HepG2 (cell line): ENCODE results near the gene RHBDL1. TPM values are rescaled to one million over a fixed set of nuclear protein-coding genes. Genes with fewer than 3 reads are reported as not detected.

ENCODE experiments used
- ATAC-seq: fragments of 200-7000 bp; cut with Tn5 transposase; 3 replicates; pipeline ENCODE4 v1.9.1; 2020; ENCODE audit warnings: mild to moderate bottlenecking, moderate library complexity
- BruUV-seq: library from RNA; stranded (reverse); fragments of 400-500 nt; replicated peaks from 2 replicates; lab custom pipeline; 2021; lab: Mats Ljungman, UMichigan
- CTCF ChIA-PET: fragments of 300-600 bp; formaldehyde crosslinking; extraction: SDS; loops from one replicate; lab custom pipeline; 2021; ENCODE audit warnings: low total read pairs, inconsistent platforms, low intra/inter-chr PET ratio; lab: Yijun Ruan, JAX
- POLR2A ChIA-PET: fragments of 350-600 bp; sonication (Branson Sonifier 250); formaldehyde crosslinking; loops from one replicate; lab custom pipeline; 2020; ENCODE audit warnings: antibody characterized with exemption, inconsistent platforms; lab: Yijun Ruan, JAX
- DNase-seq: peaks from one replicate; pipeline ENCODE4 v3.0.0-alpha.2; 2015; ENCODE audit warnings: low spot score
- FAIRE-seq: peaks from 3 replicates; lab custom pipeline; 2011; peaks lifted over from hg19 to GRCh38; lab: Jason Lieb, UNC
- H2AFZ ChIP-seq: one replicate; pipeline ENCODE4 v1.6.1; 2011; ENCODE audit warnings: low read length, inconsistent platforms
- H3K27ac ChIP-seq: fragments of 300-600 bp; 3 replicates; pipeline ENCODE4 v1.8.0; 2011; ENCODE audit warnings: mixed run types, mild to moderate bottlenecking, mixed read lengths, low read length, inconsistent platforms; ENCODE audit not compliant: insufficient read depth; ENCODE audit errors: extremely low read length
- H3K27me3 ChIP-seq, 2 experiments: fragments of 200-600 bp in 1 of 2; 2 replicates in 1 of 2; 3 replicates in 1 of 2; pipeline versions ENCODE4 v1.6.0 to v1.8.0; 2011; ENCODE audit warnings: low read length in 2 of 2, mild to moderate bottlenecking in 2 of 2, moderate library complexity in 2 of 2, inconsistent platforms in 1 of 2; ENCODE audit not compliant: insufficient read depth in 2 of 2, control insufficient read depth in 1 of 2
- H3K36me3 ChIP-seq, 2 experiments: fragments of 200-600 bp in 1 of 2; replicated peaks in 1 of 2; 2 replicates in 1 of 2; 3 replicates in 1 of 2; pipeline versions ENCODE4 v1.5.1 to v1.8.0; 2011; ENCODE audit warnings: low read length in 2 of 2, inconsistent platforms in 1 of 2; ENCODE audit not compliant: insufficient read depth in 2 of 2, control insufficient read depth in 1 of 2
- H3K4me1 ChIP-seq: 2 replicates; pipeline ENCODE4 v1.5.1; 2012; ENCODE audit warnings: low read length, inconsistent platforms; ENCODE audit not compliant: insufficient read depth
- H3K4me2 ChIP-seq: 2 replicates; pipeline ENCODE4 v1.6.0; 2011; ENCODE audit warnings: low read depth, low read length, inconsistent platforms
- H3K4me3 ChIP-seq, 3 experiments: fragments of 200-600 bp in 1 of 3; sonication (generic), shearing (Covaris generic) in 1 of 3; replicated peaks in 1 of 3; 2 replicates each; pipeline ENCODE4 v1.5.1; 2011 to 2016; ENCODE audit warnings: low read length in 3 of 3, inconsistent platforms in 2 of 3, low read depth in 2 of 3, mild to moderate bottlenecking in 2 of 3, control low read depth in 1 of 3, mixed read lengths in 1 of 3; ENCODE audit not compliant: insufficient read depth in 1 of 3
- H3K79me2 ChIP-seq: one replicate; pipeline ENCODE4 v1.6.1; 2011; ENCODE audit warnings: low read length, inconsistent platforms; ENCODE audit not compliant: insufficient read depth
- H3K9ac ChIP-seq: 2 replicates; pipeline ENCODE4 v1.6.0; 2011; ENCODE audit warnings: mild to moderate bottlenecking, low read depth, low read length, inconsistent platforms; ENCODE audit not compliant: insufficient read depth
- H3K9me3 ChIP-seq: 2 replicates; pipeline ENCODE4 v1.5.1; 2012; ENCODE audit warnings: mild to moderate bottlenecking, low read length
- H4K20me1 ChIP-seq: 2 replicates; pipeline ENCODE4 v1.6.0; 2011; ENCODE audit warnings: inconsistent platforms, mild to moderate bottlenecking, low read length, moderate library complexity; ENCODE audit not compliant: insufficient read depth
- AGO1 ChIP-seq: fragments of 200-400 bp; formaldehyde crosslinking; IDR thresholded peaks from 2 replicates; pipeline ENCODE4 v1.6.1; 2017; ENCODE audit warnings: mild to moderate bottlenecking, low read depth, low read length, moderate library complexity; ENCODE audit not compliant: poor library complexity, severe bottlenecking
- AKAP8 ChIP-seq: sonication (generic); formaldehyde crosslinking; IDR thresholded peaks from 2 replicates; pipeline ENCODE4 v1.5.1; 2020; ENCODE audit warnings: mild to moderate bottlenecking, missing genetic modification reagents
- HNRNPL ChIP-seq: fragments of 200-400 bp; formaldehyde crosslinking; IDR thresholded peaks from 2 replicates; pipeline ENCODE4 v1.6.1; 2017; ENCODE audit warnings: mild to moderate bottlenecking, low read depth, low read length
- KDM5B ChIP-seq: sonication (generic); formaldehyde crosslinking; IDR thresholded peaks from 2 replicates; pipeline ENCODE4 v1.4.0; 2020; ENCODE audit warnings: missing genetic modification reagents, mild to moderate bottlenecking, borderline replicate concordance
- MEIS1 ChIP-seq: sonication (generic); formaldehyde crosslinking; IDR thresholded peaks from 2 replicates; pipeline ENCODE4 v1.9.0; 2021; ENCODE audit warnings: mild to moderate bottlenecking, missing genetic modification reagents, moderate library complexity, borderline replicate concordance
- RFX3 ChIP-seq: IDR thresholded peaks from 2 replicates; pipeline ENCODE4 v1.6.1; 2016; ENCODE audit warnings: missing biosample characterization, missing genetic modification reagents
- TGIF2 ChIP-seq: IDR thresholded peaks from 2 replicates; pipeline ENCODE4 v1.6.1; 2016; ENCODE audit warnings: control low read depth, missing compliant biosample characterization
- THYN1 ChIP-seq: sonication (generic); formaldehyde crosslinking; IDR thresholded peaks from 2 replicates; pipeline ENCODE4 v1.8.1; 2023; ENCODE audit warnings: low read depth, mild to moderate bottlenecking, moderate library complexity, missing genetic modification reagents, borderline replicate concordance
- ZBTB38 ChIP-seq: sonication (generic); formaldehyde crosslinking; IDR thresholded peaks from 2 replicates; pipeline ENCODE4 v1.5.1; 2020; ENCODE audit warnings: mild to moderate bottlenecking, missing genetic modification reagents
- ZSCAN25 ChIP-seq: sonication (generic); formaldehyde crosslinking; IDR thresholded peaks from 2 replicates; pipeline ENCODE4 v1.8.0; 2022; ENCODE audit warnings: mild to moderate bottlenecking, missing genetic modification reagents
- WGBS: methylation state at CpG from one replicate; pipeline ENCODE4 v1.1.6; 2017; ENCODE audit warnings: low lambda C conversion rate; 5-methylcytosine and 5-hydroxymethylcytosine counted together
- in situ Hi-C: cut with HindIII; loops from 2 replicates; pipeline ENCODE4 v1.10.0; 2017; ENCODE audit warnings: low pct_unique_long_range_greater_than_20kb; ENCODE audit not compliant: extremely low pct_ligation_motif_present
- intact Hi-C: fragments of 100-400 bp; cut with micrococcal nuclease; formaldehyde crosslinking; loops from one replicate; pipeline ENCODE4 v1.10.0; 2022; ENCODE audit not compliant: unreplicated experiment
- polyA plus RNA-seq, 8 experiments: library from polyadenylated mRNA; depleted of rRNA in 3 of 8; stranded (reverse) in 7 of 8; unstranded in 1 of 8; fragments of >200 nt; fragmentation: Illumina TruSeq in 4 of 8; extraction: Trizol in 4 of 8; gene quantifications; 2 replicates each; pipeline versions ENCODE4 v1.2.1 to v1.2.3, GENCODE V29; 2011 to 2016; ENCODE audit warnings: low read depth in 4 of 8, missing spikeins in 1 of 8, mixed read lengths in 1 of 8; ENCODE audit not compliant: insufficient read depth in 1 of 8
- total RNA-seq, 5 experiments: library from RNA; depleted of rRNA; stranded (reverse); fragments of >200 nt; fragmentation: Illumina TruSeq; extraction: Trizol; gene quantifications; 2 replicates each; pipeline ENCODE4 v1.2.3, GENCODE V29; 2016; ENCODE audit warnings: low read depth in 1 of 5
- TF ChIP-seq, protein P1 (sequence below): sonication (generic); formaldehyde crosslinking; IDR thresholded peaks from 2 replicates; pipeline ENCODE4 v1.5.1; 2020; ENCODE audit warnings: mild to moderate bottlenecking, missing genetic modification reagents, moderate library complexity
- TF ChIP-seq, protein P2 (sequence below): IDR thresholded peaks from 2 replicates; pipeline ENCODE4 v1.6.1; 2016; ENCODE audit warnings: low read depth, missing genetic modification reagents, missing compliant biosample characterization
- TF ChIP-seq, protein P3 (sequence below): sonication (generic); formaldehyde crosslinking; conservative IDR thresholded peaks from 2 replicates; pipeline ENCODE4 v1.5.0; 2020; ENCODE audit warnings: missing genetic modification reagents

RHBDL1 gene
- total and polyA plus RNA-seq, 2 of the 13 experiments (the other 11 are each of a cell fraction or from before 2014, with no cell fraction given) = 1.8 to 3.8 TPM

DNA sequence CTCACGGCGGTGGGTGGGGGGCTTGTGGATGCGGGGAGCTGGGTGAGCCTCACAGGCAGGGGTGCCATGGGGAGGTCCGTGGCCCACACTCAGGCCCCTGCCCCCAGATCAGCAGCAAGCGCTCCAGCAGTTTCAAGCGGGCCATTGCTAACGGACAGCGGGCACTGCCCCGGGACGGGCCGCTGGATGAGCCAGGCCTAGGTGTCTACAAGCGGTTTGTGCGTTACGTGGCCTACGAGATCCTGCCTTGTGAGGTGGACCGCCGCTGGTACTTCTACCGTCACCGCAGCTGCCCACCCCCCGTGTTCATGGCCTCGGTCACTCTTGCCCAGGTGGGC, 1.1 kb downstream of the RHBDL1 start:
- CTCF ChIA-PET = no interaction called here
- Histone ChIP-seq H3K79me2 (peaks cover 8% of the 10 kb centered on the region), H3K27ac (peak overlapping the region; percentile 60), H2AFZ (no peak overlapping the region), H3K9ac (no peak overlapping the region), H3K36me3 (peaks cover 12 to 22% of the 10 kb centered on the region in 2 experiments; a peak in 4 of 5 replicates), H3K4me2 (peak overlapping the region; percentile 87; the same call in 1 of the 2 replicates), H3K27me3 (no peaks in the 10 kb centered on the region; a peak in 1 of 5 replicates), H3K4me1 (peaks cover 41% of the 10 kb centered on the region), H4K20me1 (0 out of 2 replicates have a peak, but pooled peaks cover 3% of the 10 kb centered on the region), H3K9me3 (no peaks in the 10 kb centered on the region), H3K4me3 (peak overlapping the region in 2 of 3 experiments; percentile 28 to 74; a peak in 2 of 6 replicates)
- ATAC-seq = no peak
- in situ Hi-C loops (no loop called here), intact Hi-C loops (no loop called here)
- DNase-seq = no peak
- 91% methylated on average over 4 of the region's 21 CpGs for WGBS
- BruUV-seq = no TSS peak
- POLR2A ChIA-PET = interaction anchor here (0.8 to 1.9 kb wide), 4 partner anchors 9 to 27 kb away, joined by 3 to 12 read pairs (median 6); partner anchors contain the start of genes RHOT2, WDR24 and WDR90
- FAIRE-seq = no peak
- TF ChIP-seq AGO1 = peak; percentile 21
- TF ChIP-seq HNRNPL = peak; percentile 68; the same call in 1 of the 2 replicates
- TF ChIP-seq, protein P1, sequence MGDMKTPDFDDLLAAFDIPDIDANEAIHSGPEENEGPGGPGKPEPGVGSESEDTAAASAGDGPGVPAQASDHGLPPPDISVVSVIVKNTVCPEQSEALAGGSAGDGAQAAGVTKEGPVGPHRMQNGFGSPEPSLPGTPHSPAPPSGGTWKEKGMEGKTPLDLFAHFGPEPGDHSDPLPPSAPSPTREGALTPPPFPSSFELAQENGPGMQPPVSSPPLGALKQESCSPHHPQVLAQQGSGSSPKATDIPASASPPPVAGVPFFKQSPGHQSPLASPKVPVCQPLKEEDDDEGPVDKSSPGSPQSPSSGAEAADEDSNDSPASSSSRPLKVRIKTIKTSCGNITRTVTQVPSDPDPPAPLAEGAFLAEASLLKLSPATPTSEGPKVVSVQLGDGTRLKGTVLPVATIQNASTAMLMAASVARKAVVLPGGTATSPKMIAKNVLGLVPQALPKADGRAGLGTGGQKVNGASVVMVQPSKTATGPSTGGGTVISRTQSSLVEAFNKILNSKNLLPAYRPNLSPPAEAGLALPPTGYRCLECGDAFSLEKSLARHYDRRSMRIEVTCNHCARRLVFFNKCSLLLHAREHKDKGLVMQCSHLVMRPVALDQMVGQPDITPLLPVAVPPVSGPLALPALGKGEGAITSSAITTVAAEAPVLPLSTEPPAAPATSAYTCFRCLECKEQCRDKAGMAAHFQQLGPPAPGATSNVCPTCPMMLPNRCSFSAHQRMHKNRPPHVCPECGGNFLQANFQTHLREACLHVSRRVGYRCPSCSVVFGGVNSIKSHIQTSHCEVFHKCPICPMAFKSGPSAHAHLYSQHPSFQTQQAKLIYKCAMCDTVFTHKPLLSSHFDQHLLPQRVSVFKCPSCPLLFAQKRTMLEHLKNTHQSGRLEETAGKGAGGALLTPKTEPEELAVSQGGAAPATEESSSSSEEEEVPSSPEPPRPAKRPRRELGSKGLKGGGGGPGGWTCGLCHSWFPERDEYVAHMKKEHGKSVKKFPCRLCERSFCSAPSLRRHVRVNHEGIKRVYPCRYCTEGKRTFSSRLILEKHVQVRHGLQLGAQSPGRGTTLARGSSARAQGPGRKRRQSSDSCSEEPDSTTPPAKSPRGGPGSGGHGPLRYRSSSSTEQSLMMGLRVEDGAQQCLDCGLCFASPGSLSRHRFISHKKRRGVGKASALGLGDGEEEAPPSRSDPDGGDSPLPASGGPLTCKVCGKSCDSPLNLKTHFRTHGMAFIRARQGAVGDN = 0 out of 2 replicates have a peak, but pooled peaks have one; percentile 1
- TF ChIP-seq THYN1 (CRISPR knock-in tag) = no peak
- TF ChIP-seq ZBTB38 (CRISPR knock-in tag) = peak; percentile 11; the same call in 1 of the 2 replicates
- TF ChIP-seq ZSCAN25 (CRISPR knock-in tag) = 0 out of 2 replicates have a peak, but pooled peaks have one; percentile 6
- TF ChIP-seq TGIF2 (CRISPR knock-in tag) = no peak
- TF ChIP-seq MEIS1 (CRISPR knock-in tag) = no peak
- no peak for TF ChIP-seq RFX3 (CRISPR knock-in tag)
- 0 out of 2 replicates have a peak, but pooled peaks have one; percentile 58 for TF ChIP-seq AKAP8 (CRISPR knock-in tag)
- TF ChIP-seq, protein P2, sequence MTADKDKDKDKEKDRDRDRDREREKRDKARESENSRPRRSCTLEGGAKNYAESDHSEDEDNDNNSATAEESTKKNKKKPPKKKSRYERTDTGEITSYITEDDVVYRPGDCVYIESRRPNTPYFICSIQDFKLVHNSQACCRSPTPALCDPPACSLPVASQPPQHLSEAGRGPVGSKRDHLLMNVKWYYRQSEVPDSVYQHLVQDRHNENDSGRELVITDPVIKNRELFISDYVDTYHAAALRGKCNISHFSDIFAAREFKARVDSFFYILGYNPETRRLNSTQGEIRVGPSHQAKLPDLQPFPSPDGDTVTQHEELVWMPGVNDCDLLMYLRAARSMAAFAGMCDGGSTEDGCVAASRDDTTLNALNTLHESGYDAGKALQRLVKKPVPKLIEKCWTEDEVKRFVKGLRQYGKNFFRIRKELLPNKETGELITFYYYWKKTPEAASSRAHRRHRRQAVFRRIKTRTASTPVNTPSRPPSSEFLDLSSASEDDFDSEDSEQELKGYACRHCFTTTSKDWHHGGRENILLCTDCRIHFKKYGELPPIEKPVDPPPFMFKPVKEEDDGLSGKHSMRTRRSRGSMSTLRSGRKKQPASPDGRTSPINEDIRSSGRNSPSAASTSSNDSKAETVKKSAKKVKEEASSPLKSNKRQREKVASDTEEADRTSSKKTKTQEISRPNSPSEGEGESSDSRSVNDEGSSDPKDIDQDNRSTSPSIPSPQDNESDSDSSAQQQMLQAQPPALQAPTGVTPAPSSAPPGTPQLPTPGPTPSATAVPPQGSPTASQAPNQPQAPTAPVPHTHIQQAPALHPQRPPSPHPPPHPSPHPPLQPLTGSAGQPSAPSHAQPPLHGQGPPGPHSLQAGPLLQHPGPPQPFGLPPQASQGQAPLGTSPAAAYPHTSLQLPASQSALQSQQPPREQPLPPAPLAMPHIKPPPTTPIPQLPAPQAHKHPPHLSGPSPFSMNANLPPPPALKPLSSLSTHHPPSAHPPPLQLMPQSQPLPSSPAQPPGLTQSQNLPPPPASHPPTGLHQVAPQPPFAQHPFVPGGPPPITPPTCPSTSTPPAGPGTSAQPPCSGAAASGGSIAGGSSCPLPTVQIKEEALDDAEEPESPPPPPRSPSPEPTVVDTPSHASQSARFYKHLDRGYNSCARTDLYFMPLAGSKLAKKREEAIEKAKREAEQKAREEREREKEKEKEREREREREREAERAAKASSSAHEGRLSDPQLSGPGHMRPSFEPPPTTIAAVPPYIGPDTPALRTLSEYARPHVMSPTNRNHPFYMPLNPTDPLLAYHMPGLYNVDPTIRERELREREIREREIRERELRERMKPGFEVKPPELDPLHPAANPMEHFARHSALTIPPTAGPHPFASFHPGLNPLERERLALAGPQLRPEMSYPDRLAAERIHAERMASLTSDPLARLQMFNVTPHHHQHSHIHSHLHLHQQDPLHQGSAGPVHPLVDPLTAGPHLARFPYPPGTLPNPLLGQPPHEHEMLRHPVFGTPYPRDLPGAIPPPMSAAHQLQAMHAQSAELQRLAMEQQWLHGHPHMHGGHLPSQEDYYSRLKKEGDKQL = no peak
- TF ChIP-seq, protein P3, sequence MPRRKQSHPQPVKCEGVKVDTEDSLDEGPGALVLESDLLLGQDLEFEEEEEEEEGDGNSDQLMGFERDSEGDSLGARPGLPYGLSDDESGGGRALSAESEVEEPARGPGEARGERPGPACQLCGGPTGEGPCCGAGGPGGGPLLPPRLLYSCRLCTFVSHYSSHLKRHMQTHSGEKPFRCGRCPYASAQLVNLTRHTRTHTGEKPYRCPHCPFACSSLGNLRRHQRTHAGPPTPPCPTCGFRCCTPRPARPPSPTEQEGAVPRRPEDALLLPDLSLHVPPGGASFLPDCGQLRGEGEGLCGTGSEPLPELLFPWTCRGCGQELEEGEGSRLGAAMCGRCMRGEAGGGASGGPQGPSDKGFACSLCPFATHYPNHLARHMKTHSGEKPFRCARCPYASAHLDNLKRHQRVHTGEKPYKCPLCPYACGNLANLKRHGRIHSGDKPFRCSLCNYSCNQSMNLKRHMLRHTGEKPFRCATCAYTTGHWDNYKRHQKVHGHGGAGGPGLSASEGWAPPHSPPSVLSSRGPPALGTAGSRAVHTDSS = no peak
- TF ChIP-seq KDM5B (CRISPR knock-in tag) = 0 out of 2 replicates have a peak, but pooled peaks have one; percentile 5
